Brain pericyte (primary cell): ENCODE measurements around the gene DAAM2.

Experiments used
- DNase-seq: peaks from one replicate; pipeline ENCODE4 v3.0.0-alpha.2; 2012; ENCODE audit warnings: low read depth, low spot score

The DAAM2 gene

GRCh38 chr6:39953076-39953618 lies 161.0 kb downstream of the DAAM2 start:
- no peak for DNase-seq
